Measurements from ENCODE around the gene MED12L. TPM values are rescaled to one million over a fixed set of nuclear protein-coding genes. Genes with fewer than 3 reads are reported as not detected.
A peak's percentile ranks its signal among the peaks of the same experiment; 100 is the strongest.

Gene MED12L
- total RNA-seq, 4 donors from 2014 or later, result 0.08 to 1.5 (median 0.19) TPM

GRCh38 chr3:151379083-151379734 is 293.7 kb downstream of the MED12L start:
- no peak overlapping the region for H3K27ac ChIP-seq
- H3K4me1 ChIP-seq, result peaks cover 0 to 4% (median 0%) of the 10 kb centered on the region in 3 donors
- no peak for DNase-seq
- no peaks in the 10 kb centered on the region for H3K27me3 ChIP-seq
- no peak overlapping the region for H3K4me3 ChIP-seq
- no peaks in the 10 kb centered on the region for H3K36me3 ChIP-seq
- TF ChIP-seq CTCF (IDR thresholded peaks at IDR 0.05) (peak in 2 of 6 experiments; percentile 21 to 36), POLR2A (IDR thresholded peaks at IDR 0.05) (no peak)
- WGBS, 2 donors, result 71 to 72% methylated on average over 4 of the region's 4 CpGs
- no peaks in the 10 kb centered on the region for H3K9me3 ChIP-seq
- intact Hi-C loops (cut with DNase I), result no loop called here

GRCh38 chr3:151382671-151383070 is 297.2 kb downstream of the MED12L start:
- Histone ChIP-seq H3K4me1 (peaks cover 0 to 8% (median 0%) of the 10 kb centered on the region in 3 donors), H3K27me3 (no peaks in the 10 kb centered on the region), H3K9me3 (no peaks in the 10 kb centered on the region), H3K4me3 (no peak overlapping the region), H3K36me3 (no peaks in the 10 kb centered on the region), H3K27ac (no peak overlapping the region)
- intact Hi-C loops (cut with DNase I), result no loop called here
- TF ChIP-seq POLR2A (IDR thresholded peaks at IDR 0.05), result no peak
- TF ChIP-seq CTCF (IDR thresholded peaks at IDR 0.05), result no peak
- 84 to 92% methylated on average over 5 of the region's 5 CpGs for WGBS, 2 donors
- DNase-seq, result no peak

GRCh38 chr3:151383111-151383510 is 297.6 kb downstream of the MED12L start:
- peak overlapping the region in 1 of 4 donors; percentile 34 for H3K4me3 ChIP-seq
- H3K4me1 ChIP-seq, result peaks cover 0 to 8% (median 0%) of the 10 kb centered on the region in 3 donors
- intact Hi-C loops (cut with DNase I), result no loop called here
- no peak overlapping the region for H3K27ac ChIP-seq
- H3K27me3 ChIP-seq, result no peaks in the 10 kb centered on the region
- WGBS, 2 donors, result 82% methylated on average over 2 of the region's 2 CpGs
- DNase-seq, result no peak
- TF ChIP-seq CTCF (IDR thresholded peaks at IDR 0.05) (no peak), POLR2A (IDR thresholded peaks at IDR 0.05) (no peak)
- no peaks in the 10 kb centered on the region for H3K9me3 ChIP-seq
- no peaks in the 10 kb centered on the region for H3K36me3 ChIP-seq

GRCh38 chr3:151383956-151384355 is 298.5 kb downstream of the MED12L start:
- H3K9me3 ChIP-seq, result no peaks in the 10 kb centered on the region
- WGBS, 2 donors, result 36 to 51% methylated on average over 3 of the region's 3 CpGs
- H3K36me3 ChIP-seq, result no peaks in the 10 kb centered on the region
- peaks cover 0 to 8% (median 0%) of the 10 kb centered on the region in 3 donors for H3K4me1 ChIP-seq
- intact Hi-C loops (cut with DNase I), result no loop called here
- DNase-seq, result no peak
- peak overlapping the region in 2 of 4 donors; percentile 15 to 34 for H3K4me3 ChIP-seq
- H3K27me3 ChIP-seq, result no peaks in the 10 kb centered on the region
- TF ChIP-seq POLR2A (IDR thresholded peaks at IDR 0.05) (no peak), CTCF (IDR thresholded peaks at IDR 0.05) (no peak)
- peak overlapping the region in 1 of 4 donors; percentile 22 for H3K27ac ChIP-seq

GRCh38 chr3:151384741-151385174 is 299.3 kb downstream of the MED12L start, which contains the start of gene P2RY12:
TSS of gene P2RY12 (minus strand) at chr3:151384753. CDS start at chr3:151338845, 45,908 bp downstream.
- Histone ChIP-seq H3K27ac (peak within 1 kb of the TSS in 2 of 4 donors; percentile 16 to 22), H3K4me1 (peaks cover 0 to 8% (median 0%) of the 10 kb centered on the region in 3 donors), H3K4me3 (peak within 1 kb of the TSS in 2 of 4 donors; percentile 15 to 34), H3K9me3 (no peaks in the 10 kb centered on the region), H3K27me3 (no peaks in the 10 kb centered on the region), H3K36me3 (no peaks in the 10 kb centered on the region)
- DNase-seq, result no peak
- TF ChIP-seq POLR2A (IDR thresholded peaks at IDR 0.05) (no peak), CTCF (IDR thresholded peaks at IDR 0.05) (no peak)
- 73 to 81% methylated on average over 4 of the region's 4 CpGs for WGBS, 2 donors
- intact Hi-C loops (cut with DNase I), result no loop called here

Data from esophagus squamous epithelium (tissue), 5 donors.